Activated gamma-delta T cell treated with Interleukin-2 at 50 U/mL for 16 hours (primary cell): ENCODE results near the gene ABLIM1.

ENCODE experiments used
- DNase-seq: peaks from one replicate; pipeline ENCODE4 v3.0.0-alpha.2; 2020

Gene ABLIM1

DNA sequence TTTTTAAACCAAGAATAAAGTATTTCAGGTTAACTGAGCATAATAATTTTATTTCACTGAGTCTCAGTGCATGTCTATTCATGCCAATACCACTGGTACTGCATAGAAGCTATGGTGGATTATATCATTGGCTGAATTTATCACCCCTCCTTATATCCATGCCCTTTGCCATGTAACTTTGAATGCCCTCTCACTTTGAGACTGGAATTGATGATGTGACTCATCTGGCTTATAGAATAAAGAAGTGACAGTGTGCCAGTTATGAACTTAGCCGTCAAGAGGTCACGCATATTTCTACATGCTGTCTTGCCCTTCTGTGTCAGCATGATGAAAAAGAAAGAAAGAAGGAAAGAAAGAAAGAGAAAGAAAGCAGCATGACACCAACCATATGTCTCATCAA lies 20.7 kb upstream of the ABLIM1 start:
- DNase-seq, result no peak

- DNase-seq, result no peak
These were observed 20.3 kb upstream of the ABLIM1 start for GRCh38 chr10:114678336-114678735.

DNA sequence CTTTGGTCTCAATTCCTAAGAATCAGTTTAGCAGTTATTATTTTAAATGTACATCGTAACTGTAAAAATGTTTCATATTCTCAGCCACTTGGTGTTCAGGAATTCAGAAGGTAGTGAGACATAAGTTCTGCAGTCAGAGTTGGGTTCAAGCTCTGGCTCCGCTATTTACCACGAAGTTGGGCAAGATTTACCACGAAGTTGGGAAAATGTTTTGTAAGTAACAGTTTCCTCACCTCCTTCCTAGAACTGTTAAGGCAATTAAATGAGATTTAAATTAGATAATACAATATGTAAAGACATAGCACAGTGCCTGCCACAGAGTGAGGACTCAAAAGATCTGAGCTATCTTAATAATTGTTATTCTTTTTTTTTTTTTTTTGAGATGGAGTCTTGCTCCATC lies 16.3 kb upstream of the ABLIM1 start:
- no peak for DNase-seq

GRCh38 chr10:114669648-114670047 lies 11.6 kb upstream of the ABLIM1 start:
- no peak for DNase-seq

- DNase-seq, result no peak
These were observed 10.5 kb upstream of the ABLIM1 start for GRCh38 chr10:114668375-114669080.

GRCh38 chr10:114665873-114666272 lies 7.8 kb upstream of the ABLIM1 start:
- DNase-seq, result no peak

GRCh38 chr10:114665406-114665805 lies 7.3 kb upstream of the ABLIM1 start:
- DNase-seq, result no peak

DNA sequence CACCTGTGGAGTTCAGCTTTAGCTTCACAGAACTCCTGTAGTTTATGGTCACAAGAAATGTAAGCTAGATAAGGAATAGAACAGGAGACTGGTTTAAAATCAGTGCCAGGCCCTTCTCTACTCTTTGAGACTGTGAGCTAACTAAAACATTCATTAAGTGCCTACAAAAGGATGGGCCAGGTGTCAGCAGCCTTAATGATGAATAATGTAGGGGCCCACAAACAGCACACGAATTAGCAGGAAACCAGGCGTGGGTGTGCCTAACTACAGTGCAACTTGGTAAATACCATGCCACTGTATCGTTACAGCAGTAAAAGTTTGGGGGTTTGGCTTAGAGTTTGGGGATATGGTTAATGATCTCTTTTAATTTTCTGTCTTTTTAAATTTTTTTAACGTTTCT lies 6.1 kb upstream of the ABLIM1 start:
- DNase-seq, result no peak

GRCh38 chr10:114663626-114664025 lies 5.6 kb upstream of the ABLIM1 start:
- DNase-seq, result no peak

DNA sequence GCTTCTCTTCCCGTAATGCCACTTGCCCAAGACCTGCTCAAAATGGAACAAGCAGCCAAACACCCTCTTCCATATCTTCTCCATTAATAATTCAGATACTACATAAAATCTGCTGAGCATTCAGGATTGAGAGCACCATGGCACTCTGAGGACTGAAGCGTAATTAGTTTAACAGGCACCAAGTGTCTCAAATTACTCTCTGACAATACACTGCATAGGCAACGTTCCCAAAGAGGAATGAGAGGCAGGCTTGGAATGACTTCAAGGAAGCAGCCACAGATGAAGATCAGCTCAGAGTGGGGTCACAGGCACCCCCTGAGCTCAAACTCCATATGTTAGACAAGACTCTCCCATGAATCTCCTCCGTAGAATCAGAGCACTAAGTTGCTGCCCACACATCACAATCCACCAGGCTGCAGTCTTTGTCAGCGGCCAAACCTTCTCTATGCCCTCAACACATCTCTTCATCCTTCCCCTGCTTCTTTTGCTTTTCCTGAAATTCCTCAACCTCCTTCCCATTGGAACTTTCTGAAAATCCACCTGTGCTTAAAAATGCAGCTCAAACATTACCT lies 4.7 kb upstream of the ABLIM1 start:
- no peak for DNase-seq

DNA sequence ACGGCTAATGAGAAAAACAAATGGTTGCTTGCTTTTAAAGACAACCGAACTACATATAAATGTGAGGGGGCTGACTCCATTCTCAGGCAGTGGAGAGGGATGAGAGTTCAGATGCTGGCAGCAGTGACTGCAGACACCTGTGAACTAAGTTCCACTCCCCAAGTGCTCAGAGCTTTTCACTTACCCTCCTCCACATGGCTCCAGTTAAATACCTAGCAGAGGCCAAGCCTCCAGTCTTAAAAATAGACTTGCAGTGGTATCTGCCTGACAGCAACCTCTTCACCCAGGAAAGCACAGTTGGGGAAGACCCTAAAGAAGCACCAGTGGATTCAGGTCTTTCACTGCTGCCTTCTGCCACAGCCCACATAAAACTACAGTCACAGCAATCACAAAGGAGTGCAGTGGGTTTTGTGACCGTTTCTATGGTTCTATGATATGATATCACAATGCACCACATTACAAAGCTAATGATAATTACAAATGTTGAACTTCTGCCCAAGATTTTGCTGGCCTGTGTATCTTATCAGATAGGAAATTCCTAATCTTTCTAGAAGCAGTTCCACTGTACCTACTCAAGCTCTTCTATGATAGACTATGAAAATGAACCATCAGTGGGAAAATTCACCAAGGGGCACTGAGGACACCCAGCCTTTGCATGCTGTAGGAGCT lies 3.3 kb upstream of the ABLIM1 start:
- DNase-seq, result no peak

DNA sequence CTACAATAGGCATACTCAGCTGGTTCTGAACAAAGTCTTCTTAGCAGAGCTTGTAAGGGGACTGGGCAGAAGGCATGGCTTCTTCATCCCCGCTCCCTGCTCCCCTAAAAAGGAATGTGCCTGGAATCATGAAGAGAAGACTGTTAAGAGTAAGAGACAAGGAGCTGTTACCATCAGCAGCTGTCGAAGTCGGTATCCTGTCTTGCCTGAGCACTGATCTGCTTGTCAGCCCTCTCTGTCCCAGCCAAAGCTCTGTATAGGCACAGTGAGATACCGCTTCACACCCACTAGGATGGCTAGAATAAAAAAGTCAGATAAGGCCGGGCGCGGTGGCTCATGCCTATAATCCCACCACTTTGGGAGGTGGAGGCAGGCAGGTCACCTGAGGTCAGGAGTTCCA lies 2.4 kb downstream of the ABLIM1 start:
- DNase-seq, result no peak

GRCh38 chr10:114654822-114655575 lies 3.1 kb downstream of the ABLIM1 start:
- no peak for DNase-seq

DNA sequence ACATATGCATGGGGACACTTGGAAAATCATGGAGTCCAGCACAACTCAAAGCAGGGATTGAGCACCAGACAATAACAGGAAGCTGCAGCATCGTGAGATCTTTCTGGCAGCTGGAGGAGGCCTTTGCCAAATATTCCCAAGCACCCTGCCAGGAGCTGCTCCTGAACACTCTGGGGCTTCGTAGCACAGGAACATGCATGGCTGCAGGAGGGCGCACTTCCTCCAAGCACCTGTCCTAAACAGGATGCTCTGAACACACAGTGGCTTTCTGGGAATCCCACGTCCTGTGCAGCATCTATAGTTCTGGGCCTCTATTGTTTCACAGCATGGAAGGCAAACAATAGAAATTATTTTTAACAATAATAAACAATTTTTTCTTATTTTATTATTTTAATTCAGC lies 4.1 kb downstream of the ABLIM1 start:
- DNase-seq, result no peak

GRCh38 chr10:114652402-114653368 lies 5.4 kb downstream of the ABLIM1 start:
- no peak for DNase-seq

DNA sequence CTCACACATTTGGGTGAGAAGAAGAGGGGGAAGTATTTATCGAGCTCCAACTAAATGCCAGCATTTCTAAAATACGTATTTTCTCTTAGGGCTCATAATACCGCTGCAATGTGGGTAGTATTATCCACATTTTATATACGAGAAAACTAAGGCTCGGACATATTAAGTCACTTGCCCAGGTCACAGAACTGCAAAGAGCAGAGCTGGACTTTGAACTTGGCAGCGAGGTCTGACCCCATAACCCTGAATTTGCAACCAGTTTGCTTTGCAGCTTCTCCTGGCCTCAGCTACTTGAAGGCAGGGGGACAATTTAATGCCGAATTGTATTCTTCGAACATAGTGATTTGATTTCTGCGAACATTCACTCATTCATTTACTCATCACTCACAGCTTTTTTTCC lies 7.2 kb downstream of the ABLIM1 start:
- DNase-seq, result no peak

GRCh38 chr10:114650266-114650665 lies 7.8 kb downstream of the ABLIM1 start:
- no peak for DNase-seq

DNA sequence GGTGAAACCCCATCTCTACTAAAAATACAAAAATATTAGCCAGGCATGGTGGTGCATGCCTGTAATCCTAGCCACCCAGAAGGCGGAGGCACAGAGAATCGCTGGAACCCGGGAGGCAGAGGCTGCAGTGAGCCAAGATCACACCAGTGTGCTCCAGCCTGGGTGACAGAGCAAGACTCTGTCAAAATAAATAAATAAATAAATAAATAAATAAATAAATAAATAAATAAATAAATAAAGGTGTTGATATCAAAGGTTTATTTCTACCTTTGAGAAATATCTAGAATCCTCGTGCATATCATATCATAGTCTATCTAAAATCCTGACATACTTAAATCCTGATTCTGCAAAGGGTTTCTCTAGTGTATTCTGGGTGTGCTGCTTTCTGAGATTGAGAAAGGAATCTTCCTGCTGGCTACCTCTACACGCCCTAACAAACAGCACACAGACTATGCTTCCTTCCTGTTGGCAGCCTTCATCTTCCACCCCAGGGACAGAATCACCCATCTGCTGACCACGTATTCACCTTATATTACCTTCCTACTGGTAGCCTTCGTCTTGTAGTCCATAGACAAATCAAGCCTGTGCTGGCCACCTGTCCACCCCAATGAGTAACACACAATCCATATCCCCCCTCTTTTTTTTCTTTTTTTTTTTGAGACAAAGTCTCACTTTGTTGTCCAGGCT lies 8.7 kb downstream of the ABLIM1 start:
- no peak for DNase-seq

DNA sequence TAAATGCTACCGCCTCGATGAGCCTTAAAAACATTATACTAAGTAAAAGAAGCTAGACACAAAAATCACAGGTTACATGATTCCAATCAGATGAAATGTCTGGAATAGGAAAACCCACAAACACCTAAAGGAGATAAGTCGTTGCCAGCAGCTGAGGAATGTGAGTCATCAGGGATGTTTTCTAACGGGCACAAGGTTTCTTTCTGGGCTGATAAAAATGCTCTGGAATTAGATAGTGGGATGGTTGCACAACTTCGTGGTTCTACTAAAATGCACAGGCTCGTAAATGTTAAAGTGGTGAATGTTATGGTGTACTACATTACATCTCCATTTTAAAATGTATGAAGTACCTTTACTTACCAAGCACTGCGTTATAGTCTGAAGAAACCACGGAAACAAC lies 9.7 kb downstream of the ABLIM1 start:
- DNase-seq, result no peak

DNA sequence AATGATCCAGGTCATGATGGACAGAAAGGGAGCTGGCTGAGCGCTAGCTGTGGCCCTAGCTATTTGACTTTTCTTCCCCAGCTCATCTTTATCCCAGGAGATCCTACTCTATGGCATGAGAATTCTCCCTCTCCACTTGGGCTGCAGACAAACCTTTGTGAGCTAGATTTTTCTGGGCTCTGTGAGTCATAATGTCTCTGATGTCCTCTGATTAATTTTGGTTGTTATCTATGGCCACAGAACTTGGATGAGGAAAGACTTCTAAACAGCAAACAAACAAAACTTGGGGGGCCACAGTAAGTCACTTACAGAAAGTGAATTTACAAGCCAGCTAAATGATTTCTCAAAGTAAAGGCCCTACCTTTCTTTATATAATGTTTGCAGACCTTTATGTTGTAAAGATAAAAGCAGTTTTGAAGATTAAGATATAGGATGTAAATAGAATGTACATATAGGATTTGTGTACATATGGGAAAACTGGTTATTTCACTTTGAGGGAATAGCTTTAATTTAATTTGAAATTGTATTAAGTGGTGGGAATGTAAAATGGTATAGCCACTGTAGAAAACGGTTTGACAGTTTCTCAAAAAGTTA lies 10.4 kb downstream of the ABLIM1 start:
- no peak for DNase-seq

GRCh38 chr10:114646426-114646825 lies 11.6 kb downstream of the ABLIM1 start:
- DNase-seq, result no peak

DNA sequence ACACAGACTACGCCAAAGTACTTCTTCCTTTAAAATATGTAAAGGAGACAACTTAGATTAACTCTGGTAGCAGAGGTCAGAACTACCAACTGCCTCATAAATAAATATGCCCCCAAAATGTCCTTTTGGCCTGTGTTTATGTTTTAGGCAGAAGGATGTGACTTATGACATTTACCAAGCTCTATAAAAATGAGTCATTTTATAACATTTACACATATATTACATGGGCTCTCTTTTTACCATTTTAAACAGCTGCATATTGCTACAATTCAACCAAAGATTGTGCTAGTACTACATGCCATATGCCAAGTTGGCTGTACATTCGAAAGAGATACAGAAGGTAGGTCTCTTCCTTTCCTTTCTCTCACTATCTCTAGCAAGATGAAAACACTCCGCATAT lies 12.4 kb downstream of the ABLIM1 start:
- no peak for DNase-seq
